Tibial nerve (tissue), 4 donors: ENCODE measurements around the gene DCX. TPM values are rescaled to one million over a fixed set of nuclear protein-coding genes. Genes with fewer than 3 reads are reported as not detected.

Experiments
- DNase-seq, 2 donors: peaks; one replicate each; pipeline ENCODE4 v3.0.0-alpha.2; 2019; ENCODE audit warnings: low spot score in 2 of 2
- H3K27ac ChIP-seq, 4 donors: fragments of 200-600 bp; sonication (generic) in 3 of 4; one replicate each; pipeline ENCODE4 v1.5.1; 2017 to 2019; ENCODE audit warnings: mild to moderate bottlenecking in 1 of 4
- H3K27me3 ChIP-seq, 2 donors: fragments of 200-600 bp; sonication (generic) in 1 of 2; one replicate each; pipeline versions ENCODE4 v1.5.1 to v1.6.0; 2017 to 2019
- H3K36me3 ChIP-seq, 3 donors: fragments of 200-600 bp; sonication (generic); one replicate each; pipeline ENCODE4 v1.5.1; 2018 to 2019
- H3K4me1 ChIP-seq, 4 donors: fragments of 200-600 bp; sonication (generic) in 3 of 4; one replicate each; pipeline ENCODE4 v1.5.1; 2017 to 2019
- H3K4me3 ChIP-seq, 4 donors: fragments of 200-600 bp; sonication (generic) in 3 of 4; one replicate each; pipeline ENCODE4 v1.5.1; 2017 to 2019; ENCODE audit warnings: mild to moderate bottlenecking in 1 of 4, moderate library complexity in 1 of 4
- H3K9me3 ChIP-seq, 4 donors: fragments of 200-600 bp; sonication (generic) in 3 of 4; one replicate each; pipeline ENCODE4 v1.5.1; 2017 to 2019
- EP300 ChIP-seq, 2 donors: sonication (generic); formaldehyde crosslinking; IDR thresholded peaks; one replicate each; pipeline ENCODE4 v1.6.1; 2017; ENCODE audit warnings: antibody characterized with exemption in 2 of 2, mild to moderate bottlenecking in 1 of 2
- POLR2A ChIP-seq, 2 donors: fragments of 450-650 bp; IDR thresholded peaks; one replicate each; pipeline ENCODE4 v1.6.1; 2017; ENCODE audit warnings: antibody characterized with exemption in 2 of 2, mild to moderate bottlenecking in 2 of 2, moderate library complexity in 2 of 2
- WGBS, 2 donors: methylation state at CpG; one replicate each; pipeline ENCODE4 v1.1.5; 2018; 5-methylcytosine and 5-hydroxymethylcytosine counted together
- total RNA-seq, 4 donors: library from RNA; depleted of rRNA; stranded (reverse); fragments of >200 nt; gene quantifications; one replicate each; pipeline ENCODE4 v1.1.0, GENCODE V29; 2016
- TF ChIP-seq, protein P1 (sequence below), 5 experiments: fragments of 200-600 bp in 3 of 5; fragments of 450-650 bp in 2 of 5; sonication (generic) in 3 of 5; IDR thresholded peaks; one replicate each; pipeline ENCODE4 v1.5.1; 2016 to 2019; ENCODE audit warnings: antibody characterized with exemption in 5 of 5, mild to moderate bottlenecking in 3 of 5, moderate library complexity in 2 of 5

Gene DCX
- total RNA-seq, 4 donors from 2014 or later: 0.22 TPM; not detected in 3

GRCh38 chrX:111410590-111411078, 1.4 kb downstream of the DCX start:
- Histone ChIP-seq H3K27me3 (peaks cover 0 to 40% of the 10 kb centered on the region in 2 donors), H3K9me3 (no peaks in the 10 kb centered on the region), H3K4me3 (no peak overlapping the region), H3K36me3 (no peaks in the 10 kb centered on the region), H3K27ac (no peak overlapping the region), H3K4me1 (no peaks in the 10 kb centered on the region)
- TF ChIP-seq, protein P1, sequence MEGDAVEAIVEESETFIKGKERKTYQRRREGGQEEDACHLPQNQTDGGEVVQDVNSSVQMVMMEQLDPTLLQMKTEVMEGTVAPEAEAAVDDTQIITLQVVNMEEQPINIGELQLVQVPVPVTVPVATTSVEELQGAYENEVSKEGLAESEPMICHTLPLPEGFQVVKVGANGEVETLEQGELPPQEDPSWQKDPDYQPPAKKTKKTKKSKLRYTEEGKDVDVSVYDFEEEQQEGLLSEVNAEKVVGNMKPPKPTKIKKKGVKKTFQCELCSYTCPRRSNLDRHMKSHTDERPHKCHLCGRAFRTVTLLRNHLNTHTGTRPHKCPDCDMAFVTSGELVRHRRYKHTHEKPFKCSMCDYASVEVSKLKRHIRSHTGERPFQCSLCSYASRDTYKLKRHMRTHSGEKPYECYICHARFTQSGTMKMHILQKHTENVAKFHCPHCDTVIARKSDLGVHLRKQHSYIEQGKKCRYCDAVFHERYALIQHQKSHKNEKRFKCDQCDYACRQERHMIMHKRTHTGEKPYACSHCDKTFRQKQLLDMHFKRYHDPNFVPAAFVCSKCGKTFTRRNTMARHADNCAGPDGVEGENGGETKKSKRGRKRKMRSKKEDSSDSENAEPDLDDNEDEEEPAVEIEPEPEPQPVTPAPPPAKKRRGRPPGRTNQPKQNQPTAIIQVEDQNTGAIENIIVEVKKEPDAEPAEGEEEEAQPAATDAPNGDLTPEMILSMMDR (IDR thresholded peaks at IDR 0.05): no peak
- no peak for TF ChIP-seq EP300 (IDR thresholded peaks at IDR 0.05)
- no peak for TF ChIP-seq POLR2A (IDR thresholded peaks at IDR 0.05)
- DNase-seq: no peak
- 11 to 24% methylated on average over 2 of the region's 2 CpGs for WGBS, 2 donors

DNA sequence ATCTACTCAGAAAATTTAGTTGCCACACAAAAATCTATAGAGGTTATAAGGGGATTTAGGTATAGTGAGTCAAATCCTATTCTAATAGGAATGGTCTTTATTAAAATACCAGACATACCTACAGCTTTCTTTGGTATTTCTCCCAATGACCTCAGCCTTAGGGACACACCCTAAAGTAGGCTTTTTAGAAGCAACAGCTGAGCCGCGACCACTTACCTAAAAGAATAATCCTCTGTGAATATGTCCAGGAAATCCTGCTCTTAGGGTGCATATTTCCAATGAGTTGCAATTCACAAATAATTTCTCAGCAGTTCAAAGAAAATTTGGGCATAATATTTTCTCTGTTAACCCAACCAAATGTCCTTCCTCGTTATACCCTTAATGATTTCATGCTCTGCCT, 2.7 kb downstream of the DCX start:
- Histone ChIP-seq H3K27ac (no peak overlapping the region), H3K4me3 (no peak overlapping the region), H3K27me3 (peaks cover 0 to 40% of the 10 kb centered on the region in 2 donors), H3K4me1 (no peaks in the 10 kb centered on the region), H3K9me3 (no peaks in the 10 kb centered on the region), H3K36me3 (no peaks in the 10 kb centered on the region)
- no peak for TF ChIP-seq EP300 (IDR thresholded peaks at IDR 0.05)
- TF ChIP-seq POLR2A (IDR thresholded peaks at IDR 0.05): no peak
- TF ChIP-seq, protein P1 (IDR thresholded peaks at IDR 0.05): no peak
- no peak for DNase-seq
- WGBS, 2 donors: 80 to 81% methylated on average over 3 of the region's 3 CpGs

GRCh38 chrX:111407948-111408347, 4.0 kb downstream of the DCX start:
- Histone ChIP-seq H3K27me3 (peaks cover 0 to 44% of the 10 kb centered on the region in 2 donors), H3K4me3 (no peak overlapping the region), H3K4me1 (no peaks in the 10 kb centered on the region), H3K9me3 (no peaks in the 10 kb centered on the region), H3K36me3 (no peaks in the 10 kb centered on the region), H3K27ac (no peak overlapping the region)
- TF ChIP-seq POLR2A (IDR thresholded peaks at IDR 0.05) (no peak), EP300 (IDR thresholded peaks at IDR 0.05) (no peak)
- TF ChIP-seq, protein P1 (IDR thresholded peaks at IDR 0.05): no peak
- 35 to 49% methylated on average over 3 of the region's 3 CpGs for WGBS, 2 donors
- DNase-seq: no peak

- Histone ChIP-seq H3K9me3 (no peaks in the 10 kb centered on the region), H3K27me3 (peaks cover 0 to 39% of the 10 kb centered on the region in 2 donors), H3K36me3 (no peaks in the 10 kb centered on the region), H3K27ac (no peak overlapping the region), H3K4me3 (no peak overlapping the region), H3K4me1 (no peaks in the 10 kb centered on the region)
- TF ChIP-seq POLR2A (IDR thresholded peaks at IDR 0.05) (no peak), EP300 (IDR thresholded peaks at IDR 0.05) (no peak)
- TF ChIP-seq, protein P1 (IDR thresholded peaks at IDR 0.05): no peak
- whole genome bisulfite sequencing, 2 donors: 33 to 47% methylated on average over 2 of the region's 2 CpGs
- no peak for DNase-seq
Measured at GRCh38 chrX:111402344-111402743, 9.6 kb downstream of the DCX start.

GRCh38 chrX:111395149-111395548, 16.8 kb downstream of the DCX start:
- H3K9me3 ChIP-seq: no peaks in the 10 kb centered on the region
- H3K27ac ChIP-seq: no peak overlapping the region
- no peaks in the 10 kb centered on the region for H3K36me3 ChIP-seq
- H3K27me3 ChIP-seq: peaks cover 0 to 26% of the 10 kb centered on the region in 2 donors
- DNase-seq: no peak
- TF ChIP-seq EP300 (IDR thresholded peaks at IDR 0.05) (no peak), POLR2A (IDR thresholded peaks at IDR 0.05) (no peak)
- TF ChIP-seq, protein P1 (IDR thresholded peaks at IDR 0.05): no peak
- WGBS, 2 donors: 79 to 81% methylated on average over 2 of the region's 2 CpGs
- H3K4me3 ChIP-seq: no peak overlapping the region
- H3K4me1 ChIP-seq: no peaks in the 10 kb centered on the region
